GM19468 (cell line): ENCODE data around the gene SCARB1.

ENCODE experiments used
- ATAC-seq: cut with Tn5 transposase; IDR thresholded peaks from one replicate; pipeline ENCODE4 v1.9.1; 2021; ENCODE audit warnings: mild to moderate bottlenecking, moderate library complexity, moderate number of reproducible peaks; ENCODE audit not compliant: unreplicated experiment; ENCODE audit errors: extremely low read depth

SCARB1 gene

GRCh38 chr12:124847113-124848074 lies 16.3 kb downstream of the SCARB1 start:
- no peak for ATAC-seq

GRCh38 chr12:124844411-124845397 lies 19.0 kb downstream of the SCARB1 start:
- no peak for ATAC-seq

GRCh38 chr12:124842800-124843510 lies 20.7 kb downstream of the SCARB1 start:
- ATAC-seq: no peak

GRCh38 chr12:124842073-124842749 lies 21.5 kb downstream of the SCARB1 start:
- ATAC-seq: no peak

GRCh38 chr12:124841558-124841945 lies 22.1 kb downstream of the SCARB1 start:
- ATAC-seq: no peak

GRCh38 chr12:124837958-124838803 lies 25.5 kb downstream of the SCARB1 start:
- ATAC-seq: no peak

- no peak for ATAC-seq
Measured at GRCh38 chr12:124837249-124837897, 26.3 kb downstream of the SCARB1 start.

GRCh38 chr12:124836759-124837158 lies 26.9 kb downstream of the SCARB1 start:
- no peak for ATAC-seq

GRCh38 chr12:124835656-124836410 lies 27.8 kb downstream of the SCARB1 start:
- no peak for ATAC-seq

GRCh38 chr12:124834822-124835221 lies 28.8 kb downstream of the SCARB1 start:
- no peak for ATAC-seq

- no peak for ATAC-seq
Measured at GRCh38 chr12:124833693-124834122, 30.0 kb downstream of the SCARB1 start.

- ATAC-seq: no peak
Measured at GRCh38 chr12:124832856-124833255, 30.8 kb downstream of the SCARB1 start.

- ATAC-seq: no peak
Measured at GRCh38 chr12:124831590-124831989, 32.1 kb downstream of the SCARB1 start.

GRCh38 chr12:124830306-124830705 lies 33.4 kb downstream of the SCARB1 start:
- no peak for ATAC-seq

- no peak for ATAC-seq
Measured at GRCh38 chr12:124829708-124830304, 33.9 kb downstream of the SCARB1 start.

GRCh38 chr12:124829008-124829707 lies 34.5 kb downstream of the SCARB1 start:
- no peak for ATAC-seq
